Activated B cell treated with CpG ODN at 0.5 μM for 24 hours (primary cell): Measurements from ENCODE around the gene INPP4B. TPM values are rescaled to one million over a fixed set of nuclear protein-coding genes. Genes with fewer than 3 reads are reported as not detected.

Experiments
- ATAC-seq: fragments of 200-7000 bp; cut with Tn5 transposase; one replicate; pipeline ENCODE4 v1.10.0; 2021; ENCODE audit warnings: low read depth, mild to moderate bottlenecking, moderate library complexity
- CTCF ChIA-PET: fragments of 350-600 bp; sonication (Branson Sonifier 250); formaldehyde crosslinking; loops from one replicate; lab custom pipeline; 2021; ENCODE audit warnings: antibody characterized with exemption; lab: Charles Lee
- POLR2A ChIA-PET: fragments of 350-600 bp; sonication (Branson Sonifier 250); formaldehyde crosslinking; loops from one replicate; lab custom pipeline; 2021; ENCODE audit warnings: antibody characterized with exemption; lab: Charles Lee
- DNase-seq: peaks from one replicate; pipeline ENCODE4 v3.0.0; 2022
- H3K27ac Mint-ChIP-seq: one replicate; pipeline ENCODE4 v1.8.0; 2020; ENCODE audit warnings: mixed read lengths
- H3K27me3 Mint-ChIP-seq: one replicate; pipeline ENCODE4 v1.8.0; 2021; ENCODE audit warnings: mixed read lengths
- H3K36me3 Mint-ChIP-seq: one replicate; pipeline ENCODE4 v1.8.0; 2021; ENCODE audit warnings: low read depth, mixed read lengths
- H3K4me1 Mint-ChIP-seq: one replicate; pipeline ENCODE4 v1.8.0; 2021; ENCODE audit warnings: mixed read lengths
- H3K4me3 Mint-ChIP-seq: one replicate; pipeline ENCODE4 v1.8.0; 2020; ENCODE audit warnings: mild to moderate bottlenecking, mixed read lengths
- H3K9me3 Mint-ChIP-seq: one replicate; pipeline ENCODE4 v1.8.0; 2020; ENCODE audit warnings: mixed read lengths
- CTCF ChIP-seq: fragments of 200-600 bp; IDR thresholded peaks from one replicate; pipeline ENCODE4 v1.8.0; 2022; ENCODE audit warnings: antibody characterized with exemption, mild to moderate bottlenecking
- intact Hi-C: fragments of 100-400 bp; cut with micrococcal nuclease; formaldehyde crosslinking; loops from one replicate; pipeline ENCODE4 v1.15.1; 2024
- total RNA-seq: library from RNA; stranded (reverse); gene quantifications from 2 replicates; pipeline ENCODE4 v1.2.3, GENCODE V29; 2022

INPP4B gene
- total RNA-seq, 1 donor from 2014 or later = 0.11 TPM

- POLR2A ChIA-PET = no interaction called here
- ATAC-seq = no peak
- Mint-ChIP-seq H3K4me3 (no peak overlapping the region), H3K9me3 (no peaks in the 10 kb centered on the region), H3K27ac (no peak overlapping the region), H3K36me3 (no peaks in the 10 kb centered on the region), H3K27me3 (no peaks in the 10 kb centered on the region), H3K4me1 (no peaks in the 10 kb centered on the region)
- TF ChIP-seq CTCF = no peak
- CTCF ChIA-PET = no interaction called here
- intact Hi-C loops = no loop called here
- DNase-seq = no peak
Observed at GRCh38 chr4:142274137-142274536, 572.0 kb downstream of the INPP4B start.

- H3K4me3 Mint-ChIP-seq = no peak overlapping the region
Observed at GRCh38 chr4:142272452-142272851, 573.6 kb downstream of the INPP4B start.

GRCh38 chr4:142271832-142272231 lies 574.3 kb downstream of the INPP4B start:
- no peak for ATAC-seq

More at GRCh38 chr4:142272452-142272851, 573.6 kb downstream of the INPP4B start:
- DNase-seq = no peak
- intact Hi-C loops = no loop called here
- no peak for ATAC-seq
- Mint-ChIP-seq H3K27ac (no peak overlapping the region), H3K9me3 (no peaks in the 10 kb centered on the region), H3K27me3 (no peaks in the 10 kb centered on the region), H3K36me3 (no peaks in the 10 kb centered on the region), H3K4me1 (no peaks in the 10 kb centered on the region)
- TF ChIP-seq CTCF = no peak
- ChIA-PET CTCF (no interaction called here), POLR2A (no interaction called here)

GRCh38 chr4:142267101-142267500 lies 579.0 kb downstream of the INPP4B start:
- CTCF ChIA-PET = no interaction called here
- Mint-ChIP-seq H3K4me3 (no peak overlapping the region), H3K27ac (no peak overlapping the region), H3K4me1 (no peaks in the 10 kb centered on the region), H3K9me3 (no peaks in the 10 kb centered on the region), H3K36me3 (no peaks in the 10 kb centered on the region), H3K27me3 (no peaks in the 10 kb centered on the region)
- POLR2A ChIA-PET = no interaction called here
- DNase-seq (no peak), ATAC-seq (no peak)
- intact Hi-C loops = no loop called here
- TF ChIP-seq CTCF = no peak

More at GRCh38 chr4:142271832-142272231, 574.3 kb downstream of the INPP4B start:
- intact Hi-C loops = no loop called here
- Mint-ChIP-seq H3K27me3 (no peaks in the 10 kb centered on the region), H3K4me1 (no peaks in the 10 kb centered on the region), H3K4me3 (no peak overlapping the region), H3K36me3 (no peaks in the 10 kb centered on the region), H3K27ac (no peak overlapping the region), H3K9me3 (no peaks in the 10 kb centered on the region)
- TF ChIP-seq CTCF = no peak
- no peak for DNase-seq
- ChIA-PET CTCF (no interaction called here), POLR2A (no interaction called here)

GRCh38 chr4:142265946-142266345 lies 580.2 kb downstream of the INPP4B start:
- CTCF ChIA-PET = no interaction called here

More at GRCh38 chr4:142265946-142266345, 580.2 kb downstream of the INPP4B start:
- DNase-seq (no peak), ATAC-seq (no peak)
- TF ChIP-seq CTCF = no peak
- H3K36me3 Mint-ChIP-seq = no peaks in the 10 kb centered on the region
- POLR2A ChIA-PET = no interaction called here
- no peaks in the 10 kb centered on the region for H3K4me1 Mint-ChIP-seq
- H3K27ac Mint-ChIP-seq = no peak overlapping the region
- intact Hi-C loops = no loop called here
- no peaks in the 10 kb centered on the region for H3K27me3 Mint-ChIP-seq
- H3K4me3 Mint-ChIP-seq = no peak overlapping the region
- H3K9me3 Mint-ChIP-seq = no peaks in the 10 kb centered on the region
